B cell (primary cell): ENCODE measurements around the gene HSD11B1. TPM values are rescaled to one million over a fixed set of nuclear protein-coding genes. Genes with fewer than 3 reads are reported as not detected.

Experiments
- ATAC-seq: fragments of 200-7000 bp; cut with Tn5 transposase; one replicate; pipeline ENCODE4 v1.10.0; 2021; ENCODE audit warnings: low read depth, mild to moderate bottlenecking, moderate number of reproducible peaks, moderate library complexity
- CTCF ChIA-PET: fragments of 350-600 bp; sonication (Branson Sonifier 250); formaldehyde crosslinking; loops from one replicate; lab custom pipeline; 2021; ENCODE audit warnings: antibody characterized with exemption, inconsistent platforms; lab: Charles Lee
- POLR2A ChIA-PET: fragments of 350-600 bp; sonication (Branson Sonifier 250); formaldehyde crosslinking; loops from one replicate; lab custom pipeline; 2021; ENCODE audit warnings: antibody characterized with exemption; lab: Charles Lee
- DNase-seq: peaks from one replicate; pipeline ENCODE4 v3.0.0; 2013
- H2AFZ ChIP-seq: 2 replicates; pipeline ENCODE4 v1.6.1; 2012; ENCODE audit warnings: mild to moderate bottlenecking, low read depth, low read length; ENCODE audit not compliant: insufficient read depth, poor library complexity, severe bottlenecking
- H3K27ac ChIP-seq, 2 donors: 1 replicate in 1 of 2; 2 replicates in 1 of 2; pipeline ENCODE4 v1.5.1; 2012 to 2013; ENCODE audit warnings: low read length in 2 of 2, mild to moderate bottlenecking in 2 of 2, moderate library complexity in 1 of 2
- H3K27me3 ChIP-seq, 4 experiments: fragments of 200-600 bp in 1 of 4; sonication (generic) in 1 of 4; replicated peaks in 1 of 4; 1 replicate in 2 of 4; 2 replicates in 2 of 4; pipeline versions ENCODE4 v1.6.1 to v1.7.0; 2013 to 2016; ENCODE audit warnings: low read length in 3 of 4, mild to moderate bottlenecking in 2 of 4, mixed read lengths in 1 of 4, moderate library complexity in 1 of 4; ENCODE audit not compliant: insufficient read depth in 4 of 4, control insufficient read depth in 3 of 4; ENCODE audit errors: control extremely low read depth in 1 of 4
- H3K36me3 ChIP-seq, 2 experiments: replicated peaks in 1 of 2; 1 replicate in 1 of 2; 2 replicates in 1 of 2; pipeline versions ENCODE4 v1.6.1 to v1.7.1; 2013; ENCODE audit warnings: low read length in 1 of 2; ENCODE audit not compliant: insufficient read depth in 2 of 2, control insufficient read depth in 1 of 2; ENCODE audit errors: control extremely low read depth in 1 of 2, extremely low read depth in 1 of 2
- H3K4me1 ChIP-seq, 2 donors: fragments of 200-600 bp in 1 of 2; sonication (generic) in 1 of 2; 1 replicate in 1 of 2; 2 replicates in 1 of 2; pipeline versions ENCODE4 v1.5.1 to v1.6.1; 2013 to 2017; ENCODE audit warnings: low read length in 2 of 2; ENCODE audit not compliant: control insufficient read depth in 2 of 2, insufficient read depth in 2 of 2
- H3K4me2 ChIP-seq: replicated peaks from 2 replicates; pipeline ENCODE3; 2012; ENCODE audit warnings: mild to moderate bottlenecking, low read depth, low read length; ENCODE audit not compliant: poor library complexity, severe bottlenecking
- H3K4me3 ChIP-seq, 5 experiments: fragments of 200-600 bp in 1 of 5; sonication (generic) in 1 of 5; 1 replicate in 3 of 5; 2 replicates in 2 of 5; pipeline versions ENCODE4 v1.5.1 to v1.7.0; 2011 to 2016; ENCODE audit warnings: low read length in 4 of 5, mild to moderate bottlenecking in 4 of 5, low read depth in 2 of 5, control low read depth in 1 of 5, moderate library complexity in 1 of 5; ENCODE audit not compliant: insufficient read depth in 1 of 5; ENCODE audit errors: control extremely low read depth in 1 of 5, extremely low read depth in 1 of 5
- H3K79me2 ChIP-seq: fragments of 200-600 bp; sonication (generic); one replicate; pipeline ENCODE4 v1.6.0; 2016; ENCODE audit warnings: low read length; ENCODE audit not compliant: control insufficient read depth, insufficient read depth
- H3K9ac ChIP-seq: fragments of 200-600 bp; sonication (generic); 2 replicates; pipeline ENCODE4 v1.6.1; 2017; ENCODE audit warnings: mild to moderate bottlenecking, low read length, moderate library complexity
- H3K9me3 ChIP-seq, 3 donors: one replicate each; pipeline versions ENCODE4 v1.6.1 to v1.7.1; 2013; ENCODE audit warnings: low read length in 2 of 3; ENCODE audit not compliant: control insufficient read depth in 2 of 3, insufficient read depth in 1 of 3; ENCODE audit errors: control extremely low read depth in 1 of 3
- H4K20me1 ChIP-seq: 2 replicates; pipeline ENCODE4 v1.6.0; 2012; ENCODE audit warnings: mild to moderate bottlenecking, low read length; ENCODE audit not compliant: insufficient read depth, control insufficient read depth, poor library complexity, severe bottlenecking
- H3K27ac Mint-ChIP-seq: one replicate; pipeline ENCODE4 v1.8.0; 2021; ENCODE audit warnings: mixed read lengths
- H3K27me3 Mint-ChIP-seq: one replicate; pipeline ENCODE4 v1.8.0; 2021; ENCODE audit warnings: mixed read lengths
- H3K4me1 Mint-ChIP-seq: one replicate; pipeline ENCODE4 v1.8.0; 2021; ENCODE audit warnings: mixed read lengths
- H3K4me3 Mint-ChIP-seq: one replicate; pipeline ENCODE4 v1.8.0; 2021; ENCODE audit warnings: mixed read lengths
- H3K9me3 Mint-ChIP-seq: one replicate; pipeline ENCODE4 v1.8.0; 2022; ENCODE audit warnings: mixed read lengths; ENCODE audit not compliant: insufficient read depth
- CTCF ChIP-seq: fragments of 200-600 bp; IDR thresholded peaks from one replicate; pipeline ENCODE4 v1.8.0; 2022; ENCODE audit warnings: antibody characterized with exemption, mild to moderate bottlenecking
- EZH2 ChIP-seq: IDR thresholded peaks from 2 replicates; pipeline ENCODE4 v1.6.1; 2012; ENCODE audit warnings: borderline replicate concordance, low read depth, mild to moderate bottlenecking, moderate library complexity, low read length; ENCODE audit not compliant: insufficient read depth, poor library complexity, severe bottlenecking
- WGBS: methylation state at CpG from one replicate; pipeline ENCODE4 v1.1.5; 2013; ENCODE audit warnings: missing lambda C conversion rate; ENCODE audit not compliant: insufficient coverage; 5-methylcytosine and 5-hydroxymethylcytosine counted together
- intact Hi-C: fragments of 100-400 bp; cut with micrococcal nuclease; formaldehyde crosslinking; loops from one replicate; pipeline ENCODE4 v1.10.0; 2022
- polyA plus RNA-seq: library from polyadenylated mRNA; depleted of rRNA; stranded (reverse); fragments of >200 nt; gene quantifications from 2 replicates; pipeline ENCODE4 v1.2.3, GENCODE V29; 2012
- total RNA-seq, 2 donors: library from RNA; stranded (reverse); fragments of 120-200 nt in 1 of 2; gene quantifications; 1 replicate in 1 of 2; 2 replicates in 1 of 2; pipeline versions ENCODE4 v1.2.3 to v1.2.4, GENCODE V29; 2013 to 2022

The HSD11B1 gene
- total and polyA plus RNA-seq, 2 donors (not counting 1 experiment from before 2014, with no cell fraction given), result not detected

GRCh38 chr1:209686322-209686721 is 18.3 kb upstream of the HSD11B1 start:
- H3K4me2 ChIP-seq, result no peak overlapping the region
- no peaks in the 10 kb centered on the region for H3K9me3 Mint-ChIP-seq
- H3K4me3 ChIP-seq, result no peak overlapping the region
- ATAC-seq (no peak), DNase-seq (no peak)
- WGBS, result 82% methylated on average over 2 of the region's 4 CpGs
- H3K27me3 ChIP-seq, result peaks cover 0 to 22% (median 7%) of the 10 kb centered on the region in 4 experiments
- H3K27ac ChIP-seq, result no peak overlapping the region
- no peak overlapping the region for H3K4me3 Mint-ChIP-seq
- no peaks in the 10 kb centered on the region for H4K20me1 ChIP-seq
- no peak overlapping the region for H2AFZ ChIP-seq
- no peaks in the 10 kb centered on the region for H3K4me1 ChIP-seq
- H3K36me3 ChIP-seq, result no peaks in the 10 kb centered on the region
- no peaks in the 10 kb centered on the region for H3K79me2 ChIP-seq
- no peaks in the 10 kb centered on the region for H3K9me3 ChIP-seq
- intact Hi-C loops, result no loop called here
- POLR2A ChIA-PET, result no interaction called here
- H3K27me3 Mint-ChIP-seq, result peaks cover 30% of the 10 kb centered on the region
- H3K9ac ChIP-seq, result no peak overlapping the region
- TF ChIP-seq EZH2 (no peak), CTCF (no peak)
- no peak overlapping the region for H3K27ac Mint-ChIP-seq
- H3K4me1 Mint-ChIP-seq, result no peaks in the 10 kb centered on the region
- CTCF ChIA-PET, result interaction anchor here (1.0 kb wide), 1 partner anchor 11 kb away, joined by 3 read pairs; no protein-coding TSS in a partner anchor

GRCh38 chr1:209688746-209689234 is 15.9 kb upstream of the HSD11B1 start:
- CTCF ChIA-PET, result interaction anchor here (1.2 to 2.4 kb wide), 2 partner anchors 8 to 119 kb away, joined by 4 to 9 read pairs; no protein-coding TSS in a partner anchor
- no peak overlapping the region for H3K4me3 ChIP-seq
- H3K36me3 ChIP-seq, result no peaks in the 10 kb centered on the region
- no CpG with 5 or more reads among the region's 1 CpG for WGBS
- no peaks in the 10 kb centered on the region for H3K79me2 ChIP-seq
- TF ChIP-seq CTCF (no peak), EZH2 (no peak)
- no peak overlapping the region for H3K27ac ChIP-seq
- H3K4me2 ChIP-seq, result no peak overlapping the region
- no peak overlapping the region for H3K9ac ChIP-seq
- H3K4me3 Mint-ChIP-seq, result no peak overlapping the region
- peaks cover 0 to 8% (median 3%) of the 10 kb centered on the region in 4 experiments for H3K27me3 ChIP-seq
- H3K9me3 Mint-ChIP-seq, result no peaks in the 10 kb centered on the region
- H2AFZ ChIP-seq, result no peak overlapping the region
- intact Hi-C loops, result no loop called here
- H3K27ac Mint-ChIP-seq, result no peak overlapping the region
- no peaks in the 10 kb centered on the region for H3K9me3 ChIP-seq
- no peaks in the 10 kb centered on the region for H4K20me1 ChIP-seq
- peaks cover 3% of the 10 kb centered on the region for H3K4me1 Mint-ChIP-seq
- POLR2A ChIA-PET, result no interaction called here
- H3K27me3 Mint-ChIP-seq, result peaks cover 19% of the 10 kb centered on the region
- no peak for DNase-seq
- H3K4me1 ChIP-seq, result peaks cover 4 to 7% of the 10 kb centered on the region in 2 donors
- ATAC-seq, result no peak
